ENCODE data around the gene CHMP2A.

GRCh38 chr19:58536852-58537798, 17.8 kb downstream of the CHMP2A start:
- no peak for TF ChIP-seq SPI1 (IDR thresholded peaks at IDR 0.05; ENCODE audit: borderline replicate concordance, low read depth)
- no peak for TF ChIP-seq CTCF (IDR thresholded peaks at IDR 0.05; ENCODE audit: insufficient read depth, low read length)
- no peak for TF ChIP-seq POLR2AphosphoS5 (IDR thresholded peaks at IDR 0.05; ENCODE audit: low read depth)
